Trophoblast cell (in vitro differentiated cells and primary cell): ENCODE results near the gene GASK1A. TPM values are rescaled to one million over a fixed set of nuclear protein-coding genes. Genes with fewer than 3 reads are reported as not detected.

Experiments used
- DNase-seq, 2 donors: peaks; one replicate each; pipeline ENCODE4 v3.0.0-alpha.2; 2016
- H2AFZ ChIP-seq: 2 replicates; pipeline ENCODE4 v1.6.1; 2013; ENCODE audit warnings: low read length, moderate library complexity, mild to moderate bottlenecking; ENCODE audit not compliant: insufficient read depth, poor library complexity
- H2AK5ac ChIP-seq: 2 replicates; pipeline ENCODE4 v1.6.1; 2013; ENCODE audit warnings: mild to moderate bottlenecking, low read length
- H2BK120ac ChIP-seq: 2 replicates; pipeline ENCODE4 v1.6.1; 2013; ENCODE audit warnings: low read length, mild to moderate bottlenecking, moderate library complexity; ENCODE audit not compliant: insufficient read depth, poor library complexity
- H2BK12ac ChIP-seq: 2 replicates; pipeline ENCODE4 v1.6.1; 2013; ENCODE audit warnings: mild to moderate bottlenecking, low read length, moderate library complexity
- H2BK5ac ChIP-seq: 2 replicates; pipeline ENCODE4 v1.6.1; 2013; ENCODE audit warnings: low read length, low read depth, moderate library complexity, mild to moderate bottlenecking; ENCODE audit not compliant: poor library complexity
- H3K14ac ChIP-seq: 2 replicates; pipeline ENCODE4 v1.6.1; 2013; ENCODE audit warnings: mild to moderate bottlenecking, low read length
- H3K18ac ChIP-seq: 2 replicates; pipeline ENCODE4 v1.6.1; 2013; ENCODE audit warnings: mild to moderate bottlenecking, low read length
- H3K23ac ChIP-seq: 2 replicates; pipeline ENCODE4 v1.6.1; 2013; ENCODE audit warnings: low read length
- H3K27ac ChIP-seq: 2 replicates; pipeline ENCODE4 v1.5.1; 2013; ENCODE audit warnings: low read depth, mild to moderate bottlenecking, inconsistent platforms, low read length, moderate library complexity
- H3K27me3 ChIP-seq: 2 replicates; pipeline ENCODE4 v1.6.1; 2013; ENCODE audit warnings: inconsistent platforms, mild to moderate bottlenecking, low read length, moderate library complexity; ENCODE audit not compliant: insufficient read depth
- H3K36me3 ChIP-seq, 2 experiments: 1 replicate in 1 of 2; 2 replicates in 1 of 2; pipeline ENCODE4 v1.6.1; 2013; ENCODE audit warnings: low read length in 2 of 2, mild to moderate bottlenecking in 2 of 2, moderate library complexity in 1 of 2; ENCODE audit not compliant: insufficient read depth in 2 of 2, control insufficient read depth in 1 of 2
- H3K4ac ChIP-seq: 2 replicates; pipeline ENCODE4 v1.6.1; 2013; ENCODE audit warnings: low read depth, mild to moderate bottlenecking, low read length, moderate library complexity
- H3K4me1 ChIP-seq, 2 experiments: 1 replicate in 1 of 2; 2 replicates in 1 of 2; pipeline ENCODE4 v1.6.1; 2013; ENCODE audit warnings: low read length in 2 of 2, mild to moderate bottlenecking in 2 of 2, moderate library complexity in 1 of 2; ENCODE audit not compliant: insufficient read depth in 2 of 2, control insufficient read depth in 1 of 2
- H3K4me2 ChIP-seq: 2 replicates; pipeline ENCODE4 v1.6.1; 2013; ENCODE audit warnings: inconsistent platforms, mild to moderate bottlenecking, low read length, moderate library complexity
- H3K4me3 ChIP-seq: 2 replicates; pipeline ENCODE4 v1.5.1; 2013; ENCODE audit warnings: mild to moderate bottlenecking, low read depth, low read length, inconsistent platforms
- H3K79me1 ChIP-seq: one replicate; pipeline ENCODE4 v1.6.1; 2013; ENCODE audit warnings: low read length
- H3K79me2 ChIP-seq: 2 replicates; pipeline ENCODE4 v1.6.1; 2013; ENCODE audit warnings: low read length, mild to moderate bottlenecking; ENCODE audit not compliant: control insufficient read depth, insufficient read depth, poor library complexity
- H3K9ac ChIP-seq: 2 replicates; pipeline ENCODE4 v1.6.1; 2013; ENCODE audit warnings: mild to moderate bottlenecking, low read length
- H3K9me3 ChIP-seq: 2 replicates; pipeline ENCODE4 v1.6.1; 2013; ENCODE audit warnings: low read depth, mild to moderate bottlenecking, control low read depth, inconsistent platforms, low read length; ENCODE audit not compliant: insufficient read depth
- H4K12ac ChIP-seq: 2 replicates; pipeline ENCODE4 v1.6.1; 2013; ENCODE audit warnings: low read depth, mild to moderate bottlenecking, low read length, moderate library complexity
- H4K8ac ChIP-seq: 2 replicates; pipeline ENCODE4 v1.6.1; 2013; ENCODE audit warnings: low read depth, mild to moderate bottlenecking, low read length, moderate library complexity
- H4K91ac ChIP-seq: one replicate; pipeline ENCODE4 v1.6.1; 2013; ENCODE audit warnings: low read depth, mild to moderate bottlenecking, low read length, moderate library complexity
- WGBS: extraction: QIAGEN DNeasy Blood & Tissue Kit; methylation state at CpG from one replicate; pipeline ENCODE4 v1.1.7; 2013; ENCODE audit warnings: missing lambda C conversion rate; ENCODE audit not compliant: insufficient read length, insufficient coverage; ENCODE audit errors: extremely low coverage; 5-methylcytosine and 5-hydroxymethylcytosine counted together
- polyA plus RNA-seq: library from polyadenylated mRNA; stranded (reverse); fragments of 200-250 nt; gene quantifications from 2 replicates; pipeline ENCODE4 v1.2.3, GENCODE V29; 2013

GASK1A gene
- 0.89 and 1.1 TPM in 2 replicates for polyA plus RNA-seq

- H2AFZ ChIP-seq, result peak within 1 kb of the TSS; percentile 39
- peak; percentile 1 to 26 for DNase-seq
- no peak within 1 kb of the TSS for H3K4ac ChIP-seq
- no peaks in the 10 kb centered on the region for H3K79me2 ChIP-seq
- H2BK120ac ChIP-seq, result no peak within 1 kb of the TSS
- no peak within 1 kb of the TSS for H3K27ac ChIP-seq
- H3K79me1 ChIP-seq, result no peaks in the 10 kb centered on the region
- H3K23ac ChIP-seq, result no peak within 1 kb of the TSS
- peaks cover 3% of the 10 kb centered on the region for H3K9me3 ChIP-seq
- H2BK5ac ChIP-seq, result no peak within 1 kb of the TSS
- H2AK5ac ChIP-seq, result no peak within 1 kb of the TSS
- no peak within 1 kb of the TSS for H3K18ac ChIP-seq
- no peak within 1 kb of the TSS for H3K9ac ChIP-seq
- peaks cover 22% of the 10 kb centered on the region for H3K27me3 ChIP-seq
- H3K4me3 ChIP-seq, result peak within 1 kb of the TSS; percentile 67
- H3K4me2 ChIP-seq, result peak within 1 kb of the TSS; percentile 98
- H4K91ac ChIP-seq, result no peak within 1 kb of the TSS
- H4K12ac ChIP-seq, result no peak within 1 kb of the TSS
- H3K4me1 ChIP-seq, result peaks cover 4% of the 10 kb centered on the region in 2 experiments
- no peaks in the 10 kb centered on the region for H3K36me3 ChIP-seq
- no CpG with 5 or more reads among the region's 80 CpGs for WGBS
- no peak within 1 kb of the TSS for H2BK12ac ChIP-seq
- H4K8ac ChIP-seq, result no peak within 1 kb of the TSS
- no peak within 1 kb of the TSS for H3K14ac ChIP-seq
Measured at GRCh38 chr3:42979044-42979972, at the start of gene GASK1A. Gene GASK1A, plus strand, starts transcription at chr3:42979311. Its CDS starts 332 bp downstream, at chr3:42979643.

- peak; percentile 3 to 91 for DNase-seq
- H3K18ac ChIP-seq, result no peak overlapping the region
- no peak overlapping the region for H3K4me3 ChIP-seq
- H3K79me1 ChIP-seq, result no peaks in the 10 kb centered on the region
- H3K27me3 ChIP-seq, result no peaks in the 10 kb centered on the region
- no CpG with 5 or more reads among the region's 5 CpGs for WGBS
- H4K8ac ChIP-seq, result no peak overlapping the region
- no peak overlapping the region for H4K12ac ChIP-seq
- H3K4me1 ChIP-seq, result no peaks in the 10 kb centered on the region
- H2AK5ac ChIP-seq, result no peak overlapping the region
- H3K79me2 ChIP-seq, result no peaks in the 10 kb centered on the region
- no peak overlapping the region for H2BK5ac ChIP-seq
- H3K9me3 ChIP-seq, result no peaks in the 10 kb centered on the region
- H2AFZ ChIP-seq, result no peak overlapping the region
- H4K91ac ChIP-seq, result no peak overlapping the region
- H3K4me2 ChIP-seq, result no peak overlapping the region
- H3K36me3 ChIP-seq, result no peaks in the 10 kb centered on the region
- H3K4ac ChIP-seq, result no peak overlapping the region
- H2BK120ac ChIP-seq, result no peak overlapping the region
- H3K23ac ChIP-seq, result no peak overlapping the region
- H2BK12ac ChIP-seq, result no peak overlapping the region
- H3K27ac ChIP-seq, result no peak overlapping the region
- no peak overlapping the region for H3K9ac ChIP-seq
- no peak overlapping the region for H3K14ac ChIP-seq
Measured at GRCh38 chr3:42934111-42934510, 45.0 kb upstream of the GASK1A start.

- no peak overlapping the region for H3K27ac ChIP-seq
- no peak for DNase-seq
- no peak overlapping the region for H2BK5ac ChIP-seq
- H4K91ac ChIP-seq, result no peak overlapping the region
- H3K36me3 ChIP-seq, result no peaks in the 10 kb centered on the region
- no CpG with 5 or more reads among the region's 2 CpGs for WGBS
- no peak overlapping the region for H4K12ac ChIP-seq
- H3K4me2 ChIP-seq, result no peak overlapping the region
- H3K9ac ChIP-seq, result no peak overlapping the region
- H2AFZ ChIP-seq, result no peak overlapping the region
- no peaks in the 10 kb centered on the region for H3K27me3 ChIP-seq
- H3K4me3 ChIP-seq, result no peak overlapping the region
- H4K8ac ChIP-seq, result no peak overlapping the region
- no peaks in the 10 kb centered on the region for H3K4me1 ChIP-seq
- H2AK5ac ChIP-seq, result no peak overlapping the region
- no peaks in the 10 kb centered on the region for H3K9me3 ChIP-seq
- H3K18ac ChIP-seq, result no peak overlapping the region
- H3K14ac ChIP-seq, result no peak overlapping the region
- H3K4ac ChIP-seq, result no peak overlapping the region
- no peak overlapping the region for H2BK120ac ChIP-seq
- no peaks in the 10 kb centered on the region for H3K79me2 ChIP-seq
- no peak overlapping the region for H3K23ac ChIP-seq
- no peaks in the 10 kb centered on the region for H3K79me1 ChIP-seq
- H2BK12ac ChIP-seq, result no peak overlapping the region
Measured at GRCh38 chr3:42934910-42935309, 44.2 kb upstream of the GASK1A start.

GRCh38 chr3:42935472-42935871 is 43.6 kb upstream of the GASK1A start:
- Histone ChIP-seq H2AFZ (no peak overlapping the region), H3K79me1 (no peaks in the 10 kb centered on the region), H2AK5ac (no peak overlapping the region), H3K4me1 (no peaks in the 10 kb centered on the region), H2BK12ac (no peak overlapping the region), H3K4ac (no peak overlapping the region), H3K9ac (no peak overlapping the region), H4K91ac (no peak overlapping the region), H4K8ac (no peak overlapping the region), H3K27me3 (no peaks in the 10 kb centered on the region), H3K23ac (no peak overlapping the region), H3K79me2 (no peaks in the 10 kb centered on the region), H3K18ac (no peak overlapping the region), H2BK5ac (no peak overlapping the region), H3K4me3 (no peak overlapping the region), H4K12ac (no peak overlapping the region), H3K27ac (no peak overlapping the region), H3K9me3 (no peaks in the 10 kb centered on the region), H2BK120ac (no peak overlapping the region), H3K36me3 (no peaks in the 10 kb centered on the region), H3K4me2 (no peak overlapping the region), H3K14ac (no peak overlapping the region)
- WGBS, result no CpG with 5 or more reads among the region's 1 CpG
- no peak for DNase-seq
